GM20000 (cell line): ENCODE data around the gene FADS6.

ENCODE experiments used
- DNase-seq: peaks from one replicate; pipeline ENCODE4 v3.0.0; 2012; ENCODE audit warnings: low spot score
- CTCF ChIP-seq: IDR thresholded peaks from 2 replicates; pipeline ENCODE4 v1.5.1; 2012; ENCODE audit warnings: mild to moderate bottlenecking, control low read depth; ENCODE audit errors: extremely low read depth, missing control alignments

FADS6 gene

GRCh38 chr17:74868908-74869255, 24.6 kb downstream of the FADS6 start:
- TF ChIP-seq CTCF = no peak
- no peak for DNase-seq

- no peak for TF ChIP-seq CTCF
- DNase-seq = no peak
Measured at GRCh38 chr17:74868251-74868907, 25.1 kb downstream of the FADS6 start.

GRCh38 chr17:74866198-74866835, 27.1 kb downstream of the FADS6 start:
- DNase-seq = no peak
- no peak for TF ChIP-seq CTCF

- TF ChIP-seq CTCF = no peak
Measured at GRCh38 chr17:74865504-74866197, 27.8 kb downstream of the FADS6 start.

DNA sequence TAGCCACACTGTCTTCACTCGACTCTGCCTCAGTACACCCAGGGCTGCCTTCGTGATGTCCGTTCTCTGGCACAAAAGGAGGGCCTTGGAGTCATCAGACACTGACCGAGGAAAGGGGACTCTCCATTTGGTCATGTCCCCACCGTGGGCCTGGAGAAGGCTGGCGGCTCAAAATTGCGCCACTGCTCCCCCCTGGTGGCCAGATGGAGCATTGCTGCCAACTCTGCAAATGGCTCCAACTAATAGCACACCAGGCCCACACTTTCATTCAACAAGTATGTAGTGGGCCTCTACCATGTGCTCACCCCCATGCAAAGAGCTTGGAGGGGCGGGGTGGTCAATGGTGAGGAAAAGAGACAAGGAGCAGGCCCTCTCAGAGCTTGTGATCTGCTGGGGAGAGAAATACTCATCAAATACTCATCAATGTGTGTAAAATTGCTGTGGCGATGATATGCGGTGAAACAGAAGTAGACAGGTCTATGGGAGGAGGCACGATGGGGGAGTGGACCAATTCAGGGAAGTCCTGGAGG, 28.5 kb downstream of the FADS6 start:
- peak; percentile 97 for TF ChIP-seq CTCF
- peak; percentile 86 for DNase-seq

More at GRCh38 chr17:74865504-74866197, 27.8 kb downstream of the FADS6 start:
- no peak for DNase-seq

- no peak for DNase-seq
- TF ChIP-seq CTCF = no peak
Measured at GRCh38 chr17:74864297-74864865, 29.1 kb downstream of the FADS6 start.
